Astrocyte (in vitro differentiated cells and primary cell): Measurements from ENCODE around the gene CDK14. TPM values are rescaled to one million over a fixed set of nuclear protein-coding genes. Genes with fewer than 3 reads are reported as not detected.

ENCODE experiments used
- DNase-seq: peaks from one replicate; pipeline ENCODE4 v3.0.0-alpha.2; 2010; ENCODE audit warnings: low read depth
- FAIRE-seq: peaks from 2 replicates; lab custom pipeline; 2011; peaks lifted over from hg19 to GRCh38; lab: Jason Lieb, UNC
- H2AFZ ChIP-seq: 2 replicates; pipeline ENCODE4 v1.6.0; 2012; ENCODE audit warnings: low read depth, low read length, inconsistent platforms
- H3K27ac ChIP-seq: 2 replicates; pipeline ENCODE4 v1.5.1; 2011; ENCODE audit warnings: low read depth, low read length, inconsistent platforms
- H3K27me3 ChIP-seq: 2 replicates; pipeline ENCODE4 v1.6.0; 2011; ENCODE audit warnings: low read length, inconsistent platforms; ENCODE audit not compliant: insufficient read depth
- H3K36me3 ChIP-seq: 2 replicates; pipeline ENCODE4 v1.5.1; 2011; ENCODE audit warnings: low read length, inconsistent platforms; ENCODE audit not compliant: insufficient read depth
- H3K4me1 ChIP-seq: 2 replicates; pipeline ENCODE4 v1.5.1; 2011; ENCODE audit warnings: low read length, inconsistent platforms; ENCODE audit not compliant: insufficient read depth
- H3K4me2 ChIP-seq: 2 replicates; pipeline ENCODE4 v1.6.0; 2012; ENCODE audit warnings: low read length, inconsistent platforms
- H3K4me3 ChIP-seq: 2 replicates; pipeline ENCODE4 v1.5.1; 2011; ENCODE audit warnings: low read depth, mild to moderate bottlenecking, low read length, inconsistent platforms; ENCODE audit not compliant: insufficient read depth
- H3K79me2 ChIP-seq: 2 replicates; pipeline ENCODE4 v1.6.0; 2012; ENCODE audit warnings: mild to moderate bottlenecking, low read length, inconsistent platforms; ENCODE audit not compliant: insufficient read depth
- H3K9ac ChIP-seq: 2 replicates; pipeline ENCODE4 v1.6.0; 2012; ENCODE audit warnings: mild to moderate bottlenecking, low read length, inconsistent platforms
- H3K9me3 ChIP-seq: 2 replicates; pipeline ENCODE4 v1.5.1; 2012; ENCODE audit warnings: low read depth, mild to moderate bottlenecking, low read length, inconsistent platforms; ENCODE audit not compliant: insufficient read depth
- H4K20me1 ChIP-seq: 2 replicates; pipeline ENCODE4 v1.6.0; 2012; ENCODE audit warnings: low read length, inconsistent platforms; ENCODE audit not compliant: insufficient read depth
- H3K27ac Mint-ChIP-seq: one replicate; pipeline ENCODE4 v1.8.0; 2021; ENCODE audit warnings: mild to moderate bottlenecking, mixed read lengths; ENCODE audit not compliant: unreplicated experiment
- H3K27me3 Mint-ChIP-seq: one replicate; pipeline ENCODE4 v1.8.0; 2021; ENCODE audit warnings: low read depth, mixed read lengths; ENCODE audit not compliant: unreplicated experiment
- H3K36me3 Mint-ChIP-seq: one replicate; pipeline ENCODE4 v1.8.0; 2021; ENCODE audit warnings: low read depth, mixed read lengths; ENCODE audit not compliant: unreplicated experiment
- H3K4me1 Mint-ChIP-seq: one replicate; pipeline ENCODE4 v1.8.0; 2021; ENCODE audit warnings: low read depth, mixed read lengths; ENCODE audit not compliant: unreplicated experiment
- H3K4me3 Mint-ChIP-seq: one replicate; pipeline ENCODE4 v1.8.0; 2021; ENCODE audit warnings: mild to moderate bottlenecking, moderate library complexity, mixed read lengths; ENCODE audit not compliant: unreplicated experiment
- H3K9me3 Mint-ChIP-seq: one replicate; pipeline ENCODE4 v1.8.0; 2021; ENCODE audit warnings: mild to moderate bottlenecking, mixed read lengths; ENCODE audit not compliant: unreplicated experiment
- CTCF ChIP-seq: IDR thresholded peaks from 2 replicates; pipeline ENCODE4 v1.5.1; 2011; ENCODE audit warnings: low read depth, mild to moderate bottlenecking, inconsistent platforms, low read length, moderate library complexity; ENCODE audit not compliant: insufficient read depth
- EZH2 ChIP-seq: IDR thresholded peaks from 2 replicates; pipeline ENCODE4 v1.6.1; 2012; ENCODE audit warnings: mild to moderate bottlenecking, low read length, inconsistent platforms; ENCODE audit not compliant: insufficient read depth
- total RNA-seq: library from RNA; stranded (reverse); gene quantifications from 2 replicates; pipeline ENCODE4 v1.2.1, GENCODE V29; 2021

The CDK14 gene
- total RNA-seq, 1 donor from 2014 or later = 30.2 TPM

DNA sequence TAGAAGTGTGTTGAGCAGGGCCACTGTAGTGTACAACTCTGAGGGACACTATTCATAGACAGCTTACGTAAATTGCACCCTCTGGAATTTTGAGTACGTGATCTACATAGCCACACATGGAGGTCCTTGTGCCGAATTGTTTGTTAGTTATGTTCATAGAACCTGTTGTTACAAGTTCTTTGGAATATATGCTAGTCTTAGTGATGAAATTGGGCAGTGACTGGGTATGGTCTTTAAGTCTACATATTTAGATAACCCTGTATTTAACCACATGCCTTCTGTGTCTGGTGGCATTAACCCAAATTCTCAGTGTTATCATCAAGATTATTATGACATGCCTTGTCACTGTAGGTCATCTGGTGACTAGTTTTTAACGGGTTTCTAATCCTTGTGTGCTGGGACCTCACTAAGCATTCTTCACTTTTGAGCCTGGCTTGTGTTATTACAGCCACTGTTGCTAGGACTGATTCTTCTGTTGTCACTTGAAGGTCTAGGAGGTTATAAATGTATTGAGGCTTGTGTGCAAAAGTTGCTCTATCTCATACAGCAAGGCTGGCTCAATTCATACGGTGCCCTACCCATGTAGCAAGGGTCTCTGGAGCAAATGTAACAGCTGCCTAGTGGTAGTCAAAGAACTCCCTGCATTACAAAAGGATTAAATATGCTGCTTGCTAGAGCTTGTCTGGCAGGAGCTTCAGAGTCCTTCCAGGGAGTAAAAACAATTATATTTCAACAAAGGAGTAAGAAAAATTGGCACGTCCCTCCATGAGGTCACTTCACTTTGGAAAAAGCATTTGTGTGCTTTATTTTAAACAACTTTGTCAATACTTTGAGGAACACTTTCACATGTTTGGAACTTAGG is 65.4 kb downstream of the CDK14 start:
- peaks cover 7% of the 10 kb centered on the region for H3K4me1 Mint-ChIP-seq
- no peak overlapping the region for H3K27ac Mint-ChIP-seq
- no peak overlapping the region for H2AFZ ChIP-seq
- H3K36me3 ChIP-seq = no peaks in the 10 kb centered on the region
- no peak overlapping the region for H3K4me3 ChIP-seq
- peaks cover 78% of the 10 kb centered on the region for H3K79me2 ChIP-seq
- H3K9me3 Mint-ChIP-seq = no peaks in the 10 kb centered on the region
- H4K20me1 ChIP-seq = peaks cover 45% of the 10 kb centered on the region
- H3K4me2 ChIP-seq = peak overlapping the region; percentile 4
- H3K9me3 ChIP-seq = no peaks in the 10 kb centered on the region
- peak; percentile 73 for DNase-seq
- no peak for FAIRE-seq
- H3K27ac ChIP-seq = no peak overlapping the region
- no peak for TF ChIP-seq CTCF
- no peak overlapping the region for H3K9ac ChIP-seq
- no peaks in the 10 kb centered on the region for H3K36me3 Mint-ChIP-seq
- H3K4me3 Mint-ChIP-seq = no peak overlapping the region
- H3K27me3 ChIP-seq = no peaks in the 10 kb centered on the region
- H3K4me1 ChIP-seq = peaks cover 7% of the 10 kb centered on the region
- no peaks in the 10 kb centered on the region for H3K27me3 Mint-ChIP-seq

DNA sequence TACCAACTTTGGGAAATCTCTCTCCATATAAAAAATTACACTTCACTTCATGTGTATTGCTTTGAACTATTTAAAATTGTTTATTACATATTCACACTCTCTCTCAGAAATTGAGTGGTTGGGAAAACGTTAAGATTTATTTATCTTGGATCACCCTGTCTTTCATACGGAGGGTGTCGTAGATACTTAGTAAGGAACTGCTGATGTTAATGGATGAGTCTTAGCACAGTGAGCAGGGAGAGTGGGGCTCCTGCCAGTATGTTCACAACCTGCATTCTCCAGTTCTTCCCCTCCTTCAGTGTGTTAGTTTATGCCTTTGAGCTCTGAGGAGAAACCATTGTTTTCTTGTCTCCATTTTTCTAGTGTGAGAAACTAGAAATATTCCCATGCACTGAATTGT is 67.1 kb downstream of the CDK14 start:
- peak; percentile 78 for DNase-seq
- Histone ChIP-seq H3K4me1 (peaks cover 7% of the 10 kb centered on the region), H3K9me3 (no peaks in the 10 kb centered on the region), H3K4me2 (no peak overlapping the region), H3K9ac (no peak overlapping the region), H2AFZ (no peak overlapping the region), H3K27me3 (no peaks in the 10 kb centered on the region), H3K27ac (no peak overlapping the region), H3K79me2 (peaks cover 76% of the 10 kb centered on the region), H3K4me3 (no peak overlapping the region), H3K36me3 (no peaks in the 10 kb centered on the region), H4K20me1 (peaks cover 46% of the 10 kb centered on the region)
- peaks cover 7% of the 10 kb centered on the region for H3K4me1 Mint-ChIP-seq
- H3K9me3 Mint-ChIP-seq = no peaks in the 10 kb centered on the region
- no peak overlapping the region for H3K27ac Mint-ChIP-seq
- FAIRE-seq = no peak
- H3K4me3 Mint-ChIP-seq = no peak overlapping the region
- no peak for TF ChIP-seq EZH2
- TF ChIP-seq CTCF = no peak
- H3K27me3 Mint-ChIP-seq = no peaks in the 10 kb centered on the region
- no peaks in the 10 kb centered on the region for H3K36me3 Mint-ChIP-seq

GRCh38 chr7:90666186-90666585 is 70.1 kb downstream of the CDK14 start:
- Histone ChIP-seq H2AFZ (no peak overlapping the region), H3K27ac (no peak overlapping the region), H4K20me1 (peaks cover 55% of the 10 kb centered on the region), H3K79me2 (peaks cover 74% of the 10 kb centered on the region), H3K27me3 (no peaks in the 10 kb centered on the region), H3K4me1 (peaks cover 6% of the 10 kb centered on the region), H3K4me2 (no peak overlapping the region), H3K9ac (no peak overlapping the region), H3K4me3 (no peak overlapping the region), H3K36me3 (no peaks in the 10 kb centered on the region), H3K9me3 (no peaks in the 10 kb centered on the region)
- FAIRE-seq = no peak
- Mint-ChIP-seq H3K27ac (no peak overlapping the region), H3K4me3 (no peak overlapping the region), H3K9me3 (no peaks in the 10 kb centered on the region), H3K4me1 (peaks cover 7% of the 10 kb centered on the region), H3K36me3 (no peaks in the 10 kb centered on the region), H3K27me3 (no peaks in the 10 kb centered on the region)
- TF ChIP-seq CTCF (no peak), EZH2 (no peak)
- DNase-seq = no peak
